Activated naive CD8-positive, alpha-beta T cell treated with anti-CD3 and anti-CD28 coated beads, Interleukin-2, amount 10 ng/mL, durations not matched to agents 7 days and 5 days (primary cell): ENCODE results near the gene RFC2. TPM values are rescaled to one million over a fixed set of nuclear protein-coding genes. Genes with fewer than 3 reads are reported as not detected.
"Not testable (repeated sequence)": the region's sequence is repeated elsewhere in the genome, so short reads cannot be mapped to it uniquely, and the experiment has no call there.

ENCODE experiments used
- ATAC-seq: fragments of 150-1000 bp; cut with Tn5 transposase; one replicate; pipeline ENCODE4 v1.10.0; 2021; ENCODE audit warnings: low read depth, moderate library complexity
- POLR2A ChIA-PET: fragments of 350-600 bp; sonication (Branson Sonifier 250); formaldehyde crosslinking; loops from one replicate; lab custom pipeline; 2021; ENCODE audit warnings: antibody characterized with exemption; lab: Charles Lee
- DNase-seq: peaks from one replicate; pipeline ENCODE4 v3.0.0; 2021
- H3K27ac Mint-ChIP-seq: one replicate; pipeline ENCODE4 v1.8.0; 2022; ENCODE audit warnings: mild to moderate bottlenecking, mixed read lengths
- H3K27me3 Mint-ChIP-seq: one replicate; pipeline ENCODE4 v1.8.0; 2022; ENCODE audit warnings: mild to moderate bottlenecking, moderate library complexity, mixed read lengths
- H3K36me3 Mint-ChIP-seq: one replicate; pipeline ENCODE4 v1.8.0; 2021; ENCODE audit warnings: mild to moderate bottlenecking, mixed read lengths
- H3K4me1 Mint-ChIP-seq: one replicate; pipeline ENCODE4 v1.8.0; 2021; ENCODE audit warnings: mixed read lengths
- H3K4me3 Mint-ChIP-seq: one replicate; pipeline ENCODE4 v1.8.0; 2022; ENCODE audit warnings: mild to moderate bottlenecking, moderate library complexity, mixed read lengths
- H3K9me3 Mint-ChIP-seq: one replicate; pipeline ENCODE4 v1.8.0; 2021; ENCODE audit warnings: mixed read lengths
- total RNA-seq, 2 experiments: library from RNA; stranded (reverse); gene quantifications; one replicate each; pipeline ENCODE4 v1.2.3, GENCODE V29; 2021

The RFC2 gene
- total RNA-seq, 2 experiments from 2014 or later: 53.0 to 56.6 TPM

- H3K27ac Mint-ChIP-seq: no peak overlapping the region
- H3K27me3 Mint-ChIP-seq: no peaks in the 10 kb centered on the region
- peaks cover 14% of the 10 kb centered on the region for H3K4me1 Mint-ChIP-seq
- peaks cover 36% of the 10 kb centered on the region for H3K36me3 Mint-ChIP-seq
- POLR2A ChIA-PET: interaction anchor here (1.0 to 1.5 kb wide), 2 partner anchors 9 to 21 kb away, joined by 3 read pairs; no protein-coding TSS in a partner anchor
- H3K9me3 Mint-ChIP-seq: no peaks in the 10 kb centered on the region
- no peak for DNase-seq
- H3K4me3 Mint-ChIP-seq: no peak overlapping the region
- ATAC-seq: no peak
These were observed 25.0 kb downstream of the RFC2 start for GRCh38 chr7:74228951-74229900.

- H3K4me1 Mint-ChIP-seq: peaks cover 16% of the 10 kb centered on the region
- ATAC-seq (no peak), DNase-seq (no peak)
- peaks cover 24% of the 10 kb centered on the region for H3K36me3 Mint-ChIP-seq
- POLR2A ChIA-PET: interaction anchor here (0.7 to 1.1 kb wide), 2 partner anchors 10 to 12 kb away, joined by 3 to 5 read pairs; no protein-coding TSS in a partner anchor
- H3K27me3 Mint-ChIP-seq: no peaks in the 10 kb centered on the region
- H3K9me3 Mint-ChIP-seq: no peaks in the 10 kb centered on the region
- peak overlapping the region; percentile 39 for H3K4me3 Mint-ChIP-seq
- H3K27ac Mint-ChIP-seq: peak overlapping the region; percentile 14
These were observed 27.6 kb downstream of the RFC2 start for GRCh38 chr7:74226633-74227032.

- H3K36me3 Mint-ChIP-seq: peaks cover 19% of the 10 kb centered on the region
- no peak overlapping the region for H3K27ac Mint-ChIP-seq
- ATAC-seq (no peak), DNase-seq (no peak)
- H3K9me3 Mint-ChIP-seq: no peaks in the 10 kb centered on the region
- POLR2A ChIA-PET: no interaction called here
- no peaks in the 10 kb centered on the region for H3K27me3 Mint-ChIP-seq
- no peak overlapping the region for H3K4me3 Mint-ChIP-seq
- peaks cover 11% of the 10 kb centered on the region for H3K4me1 Mint-ChIP-seq
These were observed 28.8 kb downstream of the RFC2 start for GRCh38 chr7:74225400-74225799.

- H3K36me3 Mint-ChIP-seq: peaks cover 19% of the 10 kb centered on the region
- H3K4me3 Mint-ChIP-seq, H3K27ac Mint-ChIP-seq, POLR2A ChIA-PET, H3K9me3 Mint-ChIP-seq, H3K27me3 Mint-ChIP-seq, DNase-seq, ATAC-seq: not testable (repeated sequence)
- peaks cover 11% of the 10 kb centered on the region for H3K4me1 Mint-ChIP-seq
These were observed 29.3 kb downstream of the RFC2 start for GRCh38 chr7:74224907-74225306.

GRCh38 chr7:74224511-74224832 lies 29.7 kb downstream of the RFC2 start:
- Mint-ChIP-seq H3K4me3 (no peak overlapping the region), H3K27me3 (no peaks in the 10 kb centered on the region), H3K4me1 (peaks cover 11% of the 10 kb centered on the region), H3K27ac (no peak overlapping the region), H3K9me3 (no peaks in the 10 kb centered on the region), H3K36me3 (peaks cover 17% of the 10 kb centered on the region)
- POLR2A ChIA-PET: no interaction called here
- ATAC-seq (no peak), DNase-seq (no peak)

GRCh38 chr7:74223711-74224510 lies 30.3 kb downstream of the RFC2 start:
- DNase-seq (no peak), ATAC-seq (no peak)
- no peak overlapping the region for H3K4me3 Mint-ChIP-seq
- POLR2A ChIA-PET: interaction anchor here (0.6 kb wide), 1 partner anchor 82 kb away, joined by 7 read pairs; no protein-coding TSS in a partner anchor
- H3K4me1 Mint-ChIP-seq: peaks cover 11% of the 10 kb centered on the region
- H3K36me3 Mint-ChIP-seq: peaks cover 15% of the 10 kb centered on the region
- no peaks in the 10 kb centered on the region for H3K27me3 Mint-ChIP-seq
- H3K9me3 Mint-ChIP-seq: no peaks in the 10 kb centered on the region
- no peak overlapping the region for H3K27ac Mint-ChIP-seq

GRCh38 chr7:74222851-74223710 lies 31.1 kb downstream of the RFC2 start:
- Mint-ChIP-seq H3K9me3 (no peaks in the 10 kb centered on the region), H3K27me3 (no peaks in the 10 kb centered on the region), H3K36me3 (peaks cover 18% of the 10 kb centered on the region), H3K4me3 (no peak overlapping the region), H3K27ac (peak overlapping the region; percentile 37), H3K4me1 (peaks cover 15% of the 10 kb centered on the region)
- ATAC-seq (no peak), DNase-seq (no peak)
- POLR2A ChIA-PET: interaction anchor here (0.6 kb wide), 1 partner anchor 81 kb away, joined by 7 read pairs; no protein-coding TSS in a partner anchor

- H3K27me3 Mint-ChIP-seq: no peaks in the 10 kb centered on the region
- POLR2A ChIA-PET: no interaction called here
- H3K27ac Mint-ChIP-seq: no peak overlapping the region
- ATAC-seq: no peak
- H3K36me3 Mint-ChIP-seq: peaks cover 17% of the 10 kb centered on the region
- no peaks in the 10 kb centered on the region for H3K9me3 Mint-ChIP-seq
- peaks cover 25% of the 10 kb centered on the region for H3K4me1 Mint-ChIP-seq
- DNase-seq: no peak
- H3K4me3 Mint-ChIP-seq: no peak overlapping the region
These were observed 32.5 kb downstream of the RFC2 start for GRCh38 chr7:74221713-74222112.

GRCh38 chr7:74220229-74220628 lies 34.0 kb downstream of the RFC2 start:
- Mint-ChIP-seq H3K36me3 (peaks cover 11% of the 10 kb centered on the region), H3K9me3 (no peaks in the 10 kb centered on the region)
- POLR2A ChIA-PET: interaction anchor here (0.6 kb wide), 1 partner anchor 8 kb away, joined by 3 read pairs; no protein-coding TSS in a partner anchor

GRCh38 chr7:74219416-74219815 lies 34.8 kb downstream of the RFC2 start:
- Mint-ChIP-seq H3K27ac (no peak overlapping the region), H3K9me3 (no peaks in the 10 kb centered on the region), H3K4me3 (no peak overlapping the region), H3K36me3 (peaks cover 11% of the 10 kb centered on the region), H3K4me1 (peaks cover 28% of the 10 kb centered on the region), H3K27me3 (no peaks in the 10 kb centered on the region)
- DNase-seq (no peak), ATAC-seq (no peak)
- POLR2A ChIA-PET: no interaction called here

More at GRCh38 chr7:74220229-74220628, 34.0 kb downstream of the RFC2 start:
- Mint-ChIP-seq H3K27me3 (no peaks in the 10 kb centered on the region), H3K4me3 (no peak overlapping the region), H3K27ac (no peak overlapping the region), H3K4me1 (peaks cover 28% of the 10 kb centered on the region)
- DNase-seq: no peak
- no peak for ATAC-seq

- H3K36me3 Mint-ChIP-seq: peaks cover 11% of the 10 kb centered on the region
- no peak for DNase-seq
- H3K4me1 Mint-ChIP-seq: peaks cover 28% of the 10 kb centered on the region
- no peak for ATAC-seq
- POLR2A ChIA-PET: interaction anchor here (0.8 to 1.2 kb wide), 5 partner anchors 12 to 44 kb away, joined by 3 to 5 read pairs (median 4); partner anchors contain the start of genes EIF4H and RFC2
- H3K9me3 Mint-ChIP-seq: no peaks in the 10 kb centered on the region
- peak overlapping the region; percentile 91 for H3K27ac Mint-ChIP-seq
- peak overlapping the region; percentile 67 for H3K4me3 Mint-ChIP-seq
- no peaks in the 10 kb centered on the region for H3K27me3 Mint-ChIP-seq
These were observed 35.9 kb downstream of the RFC2 start for GRCh38 chr7:74218343-74218698.

GRCh38 chr7:74217455-74218342 lies 36.5 kb downstream of the RFC2 start:
- Mint-ChIP-seq H3K36me3 (peaks cover 11% of the 10 kb centered on the region), H3K9me3 (no peaks in the 10 kb centered on the region), H3K4me3 (peak overlapping the region; percentile 67), H3K27ac (peak overlapping the region; percentile 91), H3K4me1 (peaks cover 26% of the 10 kb centered on the region), H3K27me3 (no peaks in the 10 kb centered on the region)
- DNase-seq: peak; percentile 61
- ATAC-seq: peak; percentile 65
- POLR2A ChIA-PET: interaction anchor here (0.5 to 1.2 kb wide), 10 partner anchors 10 to 89 kb away, joined by 3 to 5 read pairs (median 3); partner anchors contain the start of genes EIF4H and RFC2
